DMS153 treated with DMSO at 0.1 percent for 48 hours (cell line): ENCODE results near the gene CFAP100.
A peak's percentile ranks its signal among the peaks of the same experiment; 100 is the strongest.

Source experiments
- DNase-seq: peaks from one replicate; lab custom pipeline; 2025; ENCODE audit not compliant: unreplicated experiment; lab: John Stamatoyannopoulos, UW

The CFAP100 gene

GRCh38 chr3:126456766-126457388 is 62.2 kb downstream of the CFAP100 start:
- no peak for DNase-seq

DNA sequence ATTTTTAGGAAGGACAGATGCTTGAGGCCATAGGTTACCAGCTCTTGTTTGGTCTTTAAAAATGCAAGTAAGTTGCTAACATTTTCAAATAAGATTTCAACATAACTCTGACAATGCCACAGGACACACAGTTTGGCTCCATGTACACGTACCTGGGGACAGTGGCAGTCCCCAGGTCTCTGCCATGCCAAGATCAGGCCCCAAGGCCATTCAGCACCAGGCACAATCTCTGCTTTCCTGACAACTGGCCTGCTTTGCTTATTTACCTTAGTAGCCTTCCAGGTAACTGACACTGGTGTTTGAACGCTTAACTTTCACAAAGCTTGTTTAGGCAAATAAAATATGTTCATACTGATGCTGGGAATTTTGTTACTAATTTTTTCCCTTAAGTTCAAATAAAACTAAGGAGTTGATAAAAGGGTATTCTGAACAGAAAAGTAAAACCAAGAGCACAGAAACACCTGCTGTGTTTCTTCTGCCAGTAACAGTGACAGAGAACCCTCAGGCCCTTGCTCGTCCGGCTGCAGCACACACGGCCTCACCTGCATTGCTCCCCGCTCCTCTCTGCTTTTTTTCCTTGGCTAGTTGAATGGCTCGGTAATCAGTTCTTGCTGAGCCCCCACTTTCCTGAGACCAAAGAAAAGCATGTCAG is 64.5 kb downstream of the CFAP100 start:
- DNase-seq = no peak

DNA sequence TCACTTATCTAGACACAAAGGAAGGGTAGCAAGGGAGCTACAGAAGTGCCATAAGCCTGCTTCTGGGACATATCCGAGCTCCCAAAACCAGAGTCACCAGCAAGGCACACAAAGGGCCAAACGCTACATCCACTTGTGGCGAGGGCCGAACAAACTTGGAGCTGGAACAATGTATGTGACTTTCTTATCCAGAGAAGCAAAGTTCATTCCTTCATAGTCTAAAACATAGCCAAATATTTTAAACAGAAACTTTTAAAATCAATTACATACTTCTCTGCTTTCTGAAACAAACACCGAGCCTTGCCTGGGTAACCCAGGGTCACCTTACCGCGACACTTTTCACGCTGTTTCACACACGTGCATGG is 65.0 kb downstream of the CFAP100 start:
- no peak for DNase-seq

DNA sequence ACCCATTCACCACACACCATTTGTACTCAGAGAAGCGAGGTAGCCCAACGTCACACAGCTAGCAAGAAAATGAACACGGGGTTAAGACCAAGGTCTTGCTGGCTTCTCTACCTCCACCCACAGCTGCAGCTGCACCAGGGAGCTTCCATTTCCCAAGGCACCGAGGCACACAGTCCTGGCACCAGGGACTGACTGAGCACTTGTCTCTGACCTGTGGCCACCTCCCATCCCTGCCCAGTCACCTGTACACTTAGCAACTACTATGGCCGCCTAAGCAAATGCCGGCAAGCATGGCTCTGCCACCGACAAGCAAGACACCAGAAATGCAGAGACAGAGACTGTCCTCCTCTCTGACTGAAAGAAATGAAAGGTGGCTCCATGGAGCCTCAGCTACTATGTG is 65.7 kb downstream of the CFAP100 start:
- no peak for DNase-seq

GRCh38 chr3:126461450-126462070 is 66.9 kb downstream of the CFAP100 start:
- DNase-seq = no peak

DNA sequence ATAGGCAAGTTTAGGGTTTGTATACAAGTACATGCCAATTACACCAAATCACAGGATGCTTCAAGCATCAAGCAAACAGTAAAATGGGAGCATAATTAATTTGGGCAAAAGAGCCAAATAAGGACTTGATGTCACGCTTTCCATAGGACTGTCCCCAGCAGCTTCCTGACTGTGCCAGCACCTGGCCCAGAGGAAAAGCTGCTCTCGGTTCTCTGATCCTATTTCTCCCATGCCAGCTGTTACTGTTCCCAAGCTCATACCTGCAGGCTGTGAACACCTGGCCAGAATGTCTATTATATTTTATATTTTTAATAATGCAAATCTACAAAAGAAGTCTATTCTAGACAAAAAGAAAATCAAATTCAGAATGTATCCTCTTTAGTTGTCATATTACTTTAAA is 68.8 kb downstream of the CFAP100 start:
- no peak for DNase-seq

DNA sequence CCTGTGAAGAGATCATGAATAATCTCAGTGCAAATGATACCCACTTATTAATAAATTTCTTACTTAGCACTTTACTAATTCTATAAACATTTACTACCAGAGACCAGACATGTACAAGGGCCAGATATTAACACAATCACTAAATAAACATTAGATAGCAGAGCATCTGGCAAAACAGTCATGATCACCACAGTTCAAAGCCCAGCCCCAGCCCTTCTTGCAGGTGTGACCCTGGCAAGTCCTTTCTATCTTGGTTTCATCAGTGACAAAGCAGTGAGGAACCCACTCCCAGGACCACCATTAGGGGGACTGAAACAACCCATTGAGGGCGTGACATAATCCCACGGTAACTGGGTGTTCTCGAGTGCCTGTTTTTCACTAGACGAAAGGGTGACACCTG is 69.4 kb downstream of the CFAP100 start:
- DNase-seq = no peak

GRCh38 chr3:126464494-126464893 is 69.8 kb downstream of the CFAP100 start:
- no peak for DNase-seq

GRCh38 chr3:126464997-126465396 is 70.3 kb downstream of the CFAP100 start:
- DNase-seq = no peak

DNA sequence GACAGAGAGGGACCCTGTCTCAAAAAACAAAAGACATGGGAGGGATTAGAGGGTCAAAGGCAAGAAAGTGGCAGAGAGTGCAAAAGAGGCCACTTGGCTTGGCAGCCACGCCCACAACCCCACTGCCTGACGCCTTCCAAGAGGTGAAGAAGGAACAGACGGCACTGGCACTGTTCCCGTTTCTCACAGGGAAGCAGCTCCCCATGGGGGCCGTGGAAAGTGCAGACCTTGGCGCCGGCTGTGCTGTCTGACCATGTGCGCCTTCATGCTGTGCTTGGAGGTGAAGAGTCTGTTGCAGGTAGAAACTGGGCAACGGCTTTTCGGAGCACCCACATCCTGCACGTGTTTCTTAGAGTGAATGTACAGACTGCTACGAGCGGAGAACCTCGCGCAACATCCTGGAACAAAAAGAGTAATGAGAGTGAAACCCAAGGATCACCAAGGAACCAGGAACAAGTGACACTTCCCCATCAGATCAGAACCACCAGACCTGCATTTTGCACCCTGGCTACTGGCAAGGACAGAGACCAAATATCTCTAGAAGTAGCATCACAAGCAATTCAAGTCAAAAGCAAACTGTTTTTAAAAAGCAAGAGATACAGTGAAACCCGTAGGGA is 71.3 kb downstream of the CFAP100 start:
- DNase-seq = no peak

GRCh38 chr3:126466886-126467610 is 72.3 kb downstream of the CFAP100 start:
- no peak for DNase-seq

DNA sequence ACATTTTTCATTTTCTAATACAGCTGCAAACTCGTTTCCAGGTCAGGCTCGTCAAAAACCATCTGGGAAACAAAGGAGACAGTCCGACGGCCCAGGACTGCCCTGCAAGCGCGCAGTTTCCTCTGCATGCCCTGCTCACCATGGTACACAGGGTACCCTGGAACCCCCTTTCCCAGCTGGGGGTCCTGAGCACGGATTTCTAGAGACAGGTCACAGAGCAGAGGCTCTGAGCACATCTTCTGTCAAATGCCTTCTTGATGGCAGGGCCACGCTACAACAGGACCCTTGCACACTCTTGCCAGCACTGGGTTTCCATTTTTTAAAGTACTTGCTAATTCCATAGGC is 72.9 kb downstream of the CFAP100 start:
- DNase-seq = no peak

GRCh38 chr3:126468028-126468891 is 73.6 kb downstream of the CFAP100 start:
- no peak for DNase-seq

GRCh38 chr3:126469479-126469878 is 74.8 kb downstream of the CFAP100 start:
- no peak for DNase-seq

DNA sequence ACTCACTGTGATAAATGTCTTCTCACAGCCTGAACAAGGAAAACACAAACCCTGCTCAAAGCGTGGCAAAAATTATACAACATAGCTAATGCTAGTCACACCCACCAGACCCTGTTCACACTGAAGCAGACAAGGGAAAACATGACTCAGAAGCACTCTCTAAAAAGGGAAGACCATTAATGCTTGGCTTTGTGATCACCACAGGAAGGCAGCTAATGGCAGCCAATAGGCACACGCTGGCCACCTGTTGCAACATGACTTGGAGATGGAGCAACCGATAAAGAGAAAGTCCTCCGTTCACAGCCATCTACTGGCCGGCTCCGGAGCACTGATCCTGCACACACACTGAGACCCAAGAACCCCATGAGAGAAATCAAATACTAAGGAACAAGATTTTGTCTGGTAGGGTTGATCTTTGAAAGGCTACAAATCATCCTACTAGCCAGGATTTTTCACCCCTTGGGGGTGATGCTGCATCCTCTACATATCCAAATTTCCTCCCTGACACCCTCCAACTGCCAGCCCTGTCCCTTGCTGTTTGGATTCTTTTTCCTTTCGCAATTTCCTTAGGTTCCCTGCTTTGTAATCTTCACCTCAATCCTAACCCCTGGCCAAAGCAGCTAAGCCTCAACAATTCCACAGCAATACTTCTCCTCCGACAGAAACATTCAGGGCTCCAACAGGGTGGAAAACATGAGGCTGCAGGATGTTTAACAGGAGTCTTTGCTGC is 77.7 kb downstream of the CFAP100 start:
- DNase-seq = peak; percentile 69

- no peak for DNase-seq
Observed at GRCh38 chr3:126473292-126474168, 78.8 kb downstream of the CFAP100 start.

DNA sequence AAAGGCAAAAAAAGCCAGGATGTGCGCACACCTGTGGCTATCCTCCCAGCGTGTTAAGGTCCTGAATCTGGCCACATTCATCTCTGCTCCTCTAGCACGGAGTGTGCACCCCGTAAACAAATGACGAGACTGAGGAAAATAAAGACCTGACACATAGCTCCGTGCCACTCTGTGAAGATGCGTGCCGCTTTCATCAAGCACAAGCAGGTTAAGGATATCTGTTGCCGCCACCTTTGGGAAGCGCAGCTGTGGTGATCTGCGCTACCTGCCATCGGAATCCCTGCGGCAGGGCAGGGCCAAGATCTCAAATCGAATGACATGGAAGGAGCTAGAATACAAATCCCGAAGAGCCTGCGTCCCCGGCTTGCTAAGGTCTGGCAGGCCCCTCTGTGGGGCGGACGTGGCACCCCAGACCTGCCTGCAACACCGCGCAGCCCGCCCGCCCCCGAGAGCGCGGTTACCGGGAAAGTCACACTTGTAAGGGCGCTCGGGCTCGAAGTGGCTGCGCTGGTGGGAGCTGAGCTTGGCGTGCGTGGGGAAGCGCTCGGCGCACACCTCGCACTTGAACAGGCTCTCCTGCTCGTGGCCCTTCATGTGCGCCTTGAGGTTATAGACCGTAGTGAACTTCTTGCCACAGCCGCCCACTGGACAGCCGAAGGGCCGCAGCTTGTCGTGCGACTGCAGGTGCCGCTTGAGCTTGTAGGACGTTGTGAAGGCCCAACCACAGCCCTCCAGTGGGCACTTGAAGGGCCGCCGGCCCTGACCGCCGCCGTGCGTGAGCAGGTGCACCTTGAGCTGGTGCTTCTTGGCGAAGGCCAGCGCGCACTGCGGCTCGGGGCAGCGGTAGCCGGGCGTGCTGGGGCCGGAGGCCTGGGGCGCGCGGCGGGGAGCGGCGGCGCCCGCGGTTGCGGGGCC is 80.0 kb downstream of the CFAP100 start:
- DNase-seq = peak; percentile 5
